Measurements from ENCODE around the gene DAB1.

The DAB1 gene

GRCh38 chr1:57131701-57132394 is 292.0 kb downstream of the DAB1 start:
- H3K4me3 ChIP-seq (ENCODE audit: low read depth in 1 of 5, low read length in 5 of 5), result no peak overlapping the region

GRCh38 chr1:57131257-57131656 is 292.6 kb downstream of the DAB1 start:
- Histone ChIP-seq H3K9ac (ENCODE audit: low read length in 5 of 5) (no peak overlapping the region), H3K4me3 (ENCODE audit: low read depth in 1 of 5, low read length in 5 of 5) (no peak overlapping the region), H3K36me3 (ENCODE audit: control insufficient read depth in 5 of 5, insufficient read depth in 5 of 5, low read length in 5 of 5) (no peaks in the 10 kb centered on the region), H3K27ac (ENCODE audit: low read depth, low read length) (no peak overlapping the region), H3K9me3 (ENCODE audit: control insufficient read depth in 5 of 5, low read length in 5 of 5) (no peaks in the 10 kb centered on the region), H3K27me3 (ENCODE audit: control insufficient read depth in 5 of 5, insufficient read depth in 4 of 5, low read length in 5 of 5) (no peaks in the 10 kb centered on the region), H3K4me1 (ENCODE audit: control insufficient read depth in 5 of 5, insufficient read depth in 5 of 5, low read length in 5 of 5) (no peaks in the 10 kb centered on the region)

More at GRCh38 chr1:57131701-57132394, 292.0 kb downstream of the DAB1 start:
- Histone ChIP-seq H3K27me3 (ENCODE audit: control insufficient read depth in 5 of 5, insufficient read depth in 4 of 5, low read length in 5 of 5) (no peaks in the 10 kb centered on the region), H3K9me3 (ENCODE audit: control insufficient read depth in 5 of 5, low read length in 5 of 5) (no peaks in the 10 kb centered on the region), H3K36me3 (ENCODE audit: control insufficient read depth in 5 of 5, insufficient read depth in 5 of 5, low read length in 5 of 5) (no peaks in the 10 kb centered on the region), H3K4me1 (ENCODE audit: control insufficient read depth in 5 of 5, insufficient read depth in 5 of 5, low read length in 5 of 5) (no peaks in the 10 kb centered on the region), H3K9ac (ENCODE audit: low read length in 5 of 5) (no peak overlapping the region), H3K27ac (ENCODE audit: low read depth, low read length) (no peak overlapping the region)

GRCh38 chr1:57129865-57130264 is 294.0 kb downstream of the DAB1 start:
- Histone ChIP-seq H3K27ac (ENCODE audit: low read depth, low read length) (no peak overlapping the region), H3K9ac (ENCODE audit: low read length in 5 of 5) (no peak overlapping the region), H3K36me3 (ENCODE audit: control insufficient read depth in 5 of 5, insufficient read depth in 5 of 5, low read length in 5 of 5) (no peaks in the 10 kb centered on the region), H3K27me3 (ENCODE audit: control insufficient read depth in 5 of 5, insufficient read depth in 4 of 5, low read length in 5 of 5) (no peaks in the 10 kb centered on the region), H3K4me3 (ENCODE audit: low read depth in 1 of 5, low read length in 5 of 5) (no peak overlapping the region), H3K4me1 (ENCODE audit: control insufficient read depth in 5 of 5, insufficient read depth in 5 of 5, low read length in 5 of 5) (no peaks in the 10 kb centered on the region), H3K9me3 (ENCODE audit: control insufficient read depth in 5 of 5, low read length in 5 of 5) (no peaks in the 10 kb centered on the region)

GRCh38 chr1:57127976-57128375 is 295.9 kb downstream of the DAB1 start:
- Histone ChIP-seq H3K9ac (ENCODE audit: low read length in 5 of 5) (no peak overlapping the region), H3K9me3 (ENCODE audit: control insufficient read depth in 5 of 5, low read length in 5 of 5) (no peaks in the 10 kb centered on the region), H3K4me3 (ENCODE audit: low read depth in 1 of 5, low read length in 5 of 5) (no peak overlapping the region), H3K27me3 (ENCODE audit: control insufficient read depth in 5 of 5, insufficient read depth in 4 of 5, low read length in 5 of 5) (no peaks in the 10 kb centered on the region), H3K36me3 (ENCODE audit: control insufficient read depth in 5 of 5, insufficient read depth in 5 of 5, low read length in 5 of 5) (no peaks in the 10 kb centered on the region), H3K4me1 (ENCODE audit: control insufficient read depth in 5 of 5, insufficient read depth in 5 of 5, low read length in 5 of 5) (no peaks in the 10 kb centered on the region), H3K27ac (ENCODE audit: low read depth, low read length) (no peak overlapping the region)

GRCh38 chr1:57124768-57125446 is 299.0 kb downstream of the DAB1 start:
- Histone ChIP-seq H3K4me3 (ENCODE audit: low read depth in 1 of 5, low read length in 5 of 5) (no peak overlapping the region), H3K27me3 (ENCODE audit: control insufficient read depth in 5 of 5, insufficient read depth in 4 of 5, low read length in 5 of 5) (no peaks in the 10 kb centered on the region), H3K9ac (ENCODE audit: low read length in 5 of 5) (no peak overlapping the region), H3K27ac (ENCODE audit: low read depth, low read length) (no peak overlapping the region), H3K36me3 (ENCODE audit: control insufficient read depth in 5 of 5, insufficient read depth in 5 of 5, low read length in 5 of 5) (no peaks in the 10 kb centered on the region), H3K4me1 (ENCODE audit: control insufficient read depth in 5 of 5, insufficient read depth in 5 of 5, low read length in 5 of 5) (no peaks in the 10 kb centered on the region), H3K9me3 (ENCODE audit: control insufficient read depth in 5 of 5, low read length in 5 of 5) (no peaks in the 10 kb centered on the region)

- Histone ChIP-seq H3K9ac (ENCODE audit: low read length in 5 of 5) (no peak overlapping the region), H3K36me3 (ENCODE audit: control insufficient read depth in 5 of 5, insufficient read depth in 5 of 5, low read length in 5 of 5) (no peaks in the 10 kb centered on the region), H3K4me1 (ENCODE audit: control insufficient read depth in 5 of 5, insufficient read depth in 5 of 5, low read length in 5 of 5) (no peaks in the 10 kb centered on the region), H3K9me3 (ENCODE audit: control insufficient read depth in 5 of 5, low read length in 5 of 5) (no peaks in the 10 kb centered on the region), H3K4me3 (ENCODE audit: low read depth in 1 of 5, low read length in 5 of 5) (no peak overlapping the region), H3K27ac (ENCODE audit: low read depth, low read length) (no peak overlapping the region), H3K27me3 (ENCODE audit: control insufficient read depth in 5 of 5, insufficient read depth in 4 of 5, low read length in 5 of 5) (no peaks in the 10 kb centered on the region)
Observed at GRCh38 chr1:57124170-57124569, 299.7 kb downstream of the DAB1 start.

GRCh38 chr1:57122031-57122430 is 301.8 kb downstream of the DAB1 start:
- H3K4me3 ChIP-seq (ENCODE audit: low read depth in 1 of 5, low read length in 5 of 5), result no peak overlapping the region
- H3K9me3 ChIP-seq (ENCODE audit: control insufficient read depth in 5 of 5, low read length in 5 of 5), result no peaks in the 10 kb centered on the region
- no peak overlapping the region for H3K9ac ChIP-seq (ENCODE audit: low read length in 5 of 5)
- H3K27ac ChIP-seq (ENCODE audit: low read depth, low read length), result no peak overlapping the region
- H3K27me3 ChIP-seq (ENCODE audit: control insufficient read depth in 5 of 5, insufficient read depth in 4 of 5, low read length in 5 of 5), result no peaks in the 10 kb centered on the region
- no peaks in the 10 kb centered on the region for H3K36me3 ChIP-seq (ENCODE audit: control insufficient read depth in 5 of 5, insufficient read depth in 5 of 5, low read length in 5 of 5)
- no peaks in the 10 kb centered on the region for H3K4me1 ChIP-seq (ENCODE audit: control insufficient read depth in 5 of 5, insufficient read depth in 5 of 5, low read length in 5 of 5)

- H3K27ac ChIP-seq (ENCODE audit: low read depth, low read length), result no peak overlapping the region
- no peak overlapping the region for H3K4me3 ChIP-seq (ENCODE audit: low read depth in 1 of 5, low read length in 5 of 5)
- no peak overlapping the region for H3K9ac ChIP-seq (ENCODE audit: low read length in 5 of 5)
- H3K27me3 ChIP-seq (ENCODE audit: control insufficient read depth in 5 of 5, insufficient read depth in 4 of 5, low read length in 5 of 5), result no peaks in the 10 kb centered on the region
- no peaks in the 10 kb centered on the region for H3K4me1 ChIP-seq (ENCODE audit: control insufficient read depth in 5 of 5, insufficient read depth in 5 of 5, low read length in 5 of 5)
- no peaks in the 10 kb centered on the region for H3K9me3 ChIP-seq (ENCODE audit: control insufficient read depth in 5 of 5, low read length in 5 of 5)
- H3K36me3 ChIP-seq (ENCODE audit: control insufficient read depth in 5 of 5, insufficient read depth in 5 of 5, low read length in 5 of 5), result no peaks in the 10 kb centered on the region
Observed at GRCh38 chr1:57118948-57119603, 304.8 kb downstream of the DAB1 start.

GRCh38 chr1:57117753-57118152 is 306.1 kb downstream of the DAB1 start:
- no peaks in the 10 kb centered on the region for H3K4me1 ChIP-seq (ENCODE audit: control insufficient read depth in 5 of 5, insufficient read depth in 5 of 5, low read length in 5 of 5)
- no peak overlapping the region for H3K27ac ChIP-seq (ENCODE audit: low read depth, low read length)
- H3K9me3 ChIP-seq (ENCODE audit: control insufficient read depth in 5 of 5, low read length in 5 of 5), result no peaks in the 10 kb centered on the region
- H3K9ac ChIP-seq (ENCODE audit: low read length in 5 of 5), result no peak overlapping the region
- no peaks in the 10 kb centered on the region for H3K36me3 ChIP-seq (ENCODE audit: control insufficient read depth in 5 of 5, insufficient read depth in 5 of 5, low read length in 5 of 5)
- H3K4me3 ChIP-seq (ENCODE audit: low read depth in 1 of 5, low read length in 5 of 5), result no peak overlapping the region
- H3K27me3 ChIP-seq (ENCODE audit: control insufficient read depth in 5 of 5, insufficient read depth in 4 of 5, low read length in 5 of 5), result no peaks in the 10 kb centered on the region

GRCh38 chr1:57116871-57117270 is 307.0 kb downstream of the DAB1 start:
- Histone ChIP-seq H3K4me1 (ENCODE audit: control insufficient read depth in 5 of 5, insufficient read depth in 5 of 5, low read length in 5 of 5) (no peaks in the 10 kb centered on the region), H3K36me3 (ENCODE audit: control insufficient read depth in 5 of 5, insufficient read depth in 5 of 5, low read length in 5 of 5) (no peaks in the 10 kb centered on the region), H3K9ac (ENCODE audit: low read length in 5 of 5) (no peak overlapping the region), H3K4me3 (ENCODE audit: low read depth in 1 of 5, low read length in 5 of 5) (no peak overlapping the region), H3K27ac (ENCODE audit: low read depth, low read length) (no peak overlapping the region), H3K9me3 (ENCODE audit: control insufficient read depth in 5 of 5, low read length in 5 of 5) (no peaks in the 10 kb centered on the region), H3K27me3 (ENCODE audit: control insufficient read depth in 5 of 5, insufficient read depth in 4 of 5, low read length in 5 of 5) (no peaks in the 10 kb centered on the region)

All from subcutaneous abdominal adipose tissue (tissue), 5 donors.